ENCODE data around the gene BHMT. TPM values are rescaled to one million over a fixed set of nuclear protein-coding genes. Genes with fewer than 3 reads are reported as not detected.

Gene BHMT
- total RNA-seq, 4 donors from 2014 or later, result not detected

DNA sequence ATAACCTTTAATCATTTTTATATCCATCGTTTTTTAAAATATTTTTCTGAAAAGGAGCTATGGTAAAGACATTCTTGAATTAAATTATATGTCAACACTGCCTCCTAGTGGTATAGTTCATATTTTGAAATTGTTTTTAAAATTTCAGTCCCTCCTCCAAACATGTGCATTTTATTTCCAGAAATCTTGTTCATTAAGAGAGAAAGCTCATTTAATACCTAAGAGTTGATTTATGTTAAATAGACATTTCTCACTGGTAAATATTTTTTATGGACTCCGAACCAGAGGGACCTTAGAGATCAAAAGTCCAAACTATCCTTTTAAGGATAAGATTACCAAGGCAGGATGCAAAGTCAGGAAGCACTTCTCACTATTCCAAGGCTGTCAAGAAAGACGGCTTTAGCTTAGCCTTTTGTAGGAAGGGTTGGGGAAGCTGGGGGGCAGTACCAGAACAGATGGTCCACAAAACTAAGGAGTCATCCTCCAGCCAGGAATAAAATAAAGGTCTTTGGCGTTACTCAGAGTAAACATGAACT lies 21.6 kb downstream of the BHMT start:
- Histone ChIP-seq H3K36me3 (no peaks in the 10 kb centered on the region), H3K4me3 (peak overlapping the region in 3 of 4 donors; percentile 6 to 30 (median 7)), H3K27ac (peak overlapping the region; percentile 68 to 81 (median 78)), H3K4me1 (peaks cover 0 to 14% (median 8%) of the 10 kb centered on the region in 4 donors), H3K27me3 (no peaks in the 10 kb centered on the region), H3K9me3 (no peaks in the 10 kb centered on the region)
- in situ Hi-C loops (cut with MboI; ENCODE audit: low pct_ligation_motif_present in 1 of 4, low pct_unique_long_range_greater_than_20kb in 1 of 4, low sequenced_read_pairs in 3 of 4) (loop anchor here (5.0 to 25.0 kb wide), 4 partner anchors 96 to 334 kb away; no protein-coding TSS in a partner anchor), intact Hi-C loops (cut with DNase I; ENCODE audit: low total_unique reads) (loop anchor here (5.0 kb wide), 2 partner anchors 104 to 111 kb away; partner anchors contain the start of gene JMY)
- WGBS, 2 donors (ENCODE audit: low coverage in 1 of 2), result 4 to 7% methylated on average over 4 of the region's 4 CpGs
- TF ChIP-seq POLR2AphosphoS5 (IDR thresholded peaks at IDR 0.05), result no peak
- TF ChIP-seq, protein P1, sequence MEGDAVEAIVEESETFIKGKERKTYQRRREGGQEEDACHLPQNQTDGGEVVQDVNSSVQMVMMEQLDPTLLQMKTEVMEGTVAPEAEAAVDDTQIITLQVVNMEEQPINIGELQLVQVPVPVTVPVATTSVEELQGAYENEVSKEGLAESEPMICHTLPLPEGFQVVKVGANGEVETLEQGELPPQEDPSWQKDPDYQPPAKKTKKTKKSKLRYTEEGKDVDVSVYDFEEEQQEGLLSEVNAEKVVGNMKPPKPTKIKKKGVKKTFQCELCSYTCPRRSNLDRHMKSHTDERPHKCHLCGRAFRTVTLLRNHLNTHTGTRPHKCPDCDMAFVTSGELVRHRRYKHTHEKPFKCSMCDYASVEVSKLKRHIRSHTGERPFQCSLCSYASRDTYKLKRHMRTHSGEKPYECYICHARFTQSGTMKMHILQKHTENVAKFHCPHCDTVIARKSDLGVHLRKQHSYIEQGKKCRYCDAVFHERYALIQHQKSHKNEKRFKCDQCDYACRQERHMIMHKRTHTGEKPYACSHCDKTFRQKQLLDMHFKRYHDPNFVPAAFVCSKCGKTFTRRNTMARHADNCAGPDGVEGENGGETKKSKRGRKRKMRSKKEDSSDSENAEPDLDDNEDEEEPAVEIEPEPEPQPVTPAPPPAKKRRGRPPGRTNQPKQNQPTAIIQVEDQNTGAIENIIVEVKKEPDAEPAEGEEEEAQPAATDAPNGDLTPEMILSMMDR (IDR thresholded peaks at IDR 0.05), result peak; percentile 34 to 56 (median 45)
- no peak for DNase-seq

DNA sequence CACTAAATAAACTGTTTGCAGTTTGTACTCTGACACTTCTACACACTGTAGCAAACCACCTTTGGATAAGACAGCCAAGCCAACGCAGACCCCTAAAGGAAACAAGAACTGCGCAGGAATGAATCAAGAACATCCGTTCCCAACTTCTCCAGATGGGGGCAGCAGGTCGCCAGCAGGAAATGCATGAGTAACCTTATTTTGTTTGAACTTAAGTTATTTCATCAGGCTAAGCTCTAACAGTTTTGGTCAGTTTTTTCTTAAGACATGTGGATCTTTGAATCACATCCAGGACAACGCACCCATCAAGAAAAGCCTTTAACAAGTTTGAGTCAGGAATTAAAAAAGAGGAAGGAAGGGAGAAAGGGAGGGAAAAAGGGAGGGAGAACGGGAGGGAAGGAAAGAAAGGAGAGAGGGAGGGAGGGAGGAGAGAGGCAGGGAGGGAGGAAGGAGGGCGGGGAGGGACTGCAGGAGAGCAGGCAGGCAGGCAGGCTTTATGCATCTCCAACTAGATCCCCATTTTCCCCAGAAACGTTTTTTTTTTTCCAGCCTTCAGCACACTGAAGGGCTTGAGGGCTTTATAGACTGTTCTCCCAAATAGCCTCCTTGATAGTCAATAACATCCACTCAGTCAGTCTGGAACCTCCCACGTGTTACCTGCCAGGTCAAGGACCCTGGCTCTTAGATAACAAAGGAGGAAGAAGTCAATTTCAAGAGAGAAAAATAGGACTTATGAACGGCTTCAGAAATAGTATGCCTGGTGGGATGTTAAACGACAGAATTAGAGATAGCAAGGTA lies 22.2 kb downstream of the BHMT start:
- in situ Hi-C loops (cut with MboI; ENCODE audit: low pct_ligation_motif_present in 1 of 4, low pct_unique_long_range_greater_than_20kb in 1 of 4, low sequenced_read_pairs in 3 of 4) (loop anchor here (5.0 to 25.0 kb wide), 4 partner anchors 97 to 333 kb away; no protein-coding TSS in a partner anchor), intact Hi-C loops (cut with DNase I; ENCODE audit: low total_unique reads) (loop anchor here (5.0 kb wide), 2 partner anchors 103 to 112 kb away; partner anchors contain the start of gene JMY)
- Histone ChIP-seq H3K27me3 (no peaks in the 10 kb centered on the region), H3K4me1 (peaks cover 0 to 14% (median 8%) of the 10 kb centered on the region in 4 donors), H3K36me3 (no peaks in the 10 kb centered on the region), H3K9me3 (no peaks in the 10 kb centered on the region), H3K27ac (peak overlapping the region; percentile 68 to 81 (median 78)), H3K4me3 (peak overlapping the region in 3 of 4 donors; percentile 6 to 30 (median 7))
- TF ChIP-seq, protein P1 (IDR thresholded peaks at IDR 0.05), result peak; percentile 61 to 73 (median 65)
- TF ChIP-seq EP300 (IDR thresholded peaks at IDR 0.05; ENCODE audit: low read depth), result no peak
- peak; percentile 69 for DNase-seq
- WGBS, 2 donors (ENCODE audit: low coverage in 1 of 2), result 3 to 7% methylated on average over 11 of the region's 11 CpGs

GRCh38 chr5:79135790-79136553 lies 24.4 kb downstream of the BHMT start:
- intact Hi-C loops (cut with DNase I; ENCODE audit: low total_unique reads), result loop anchor here (5.0 kb wide), 1 partner anchor 326 kb away; no protein-coding TSS in a partner anchor
- TF ChIP-seq EP300 (IDR thresholded peaks at IDR 0.05; ENCODE audit: low read depth) (no peak), POLR2AphosphoS5 (IDR thresholded peaks at IDR 0.05) (no peak), POLR2A (IDR thresholded peaks at IDR 0.05) (no peak)
- TF ChIP-seq, protein P1 (IDR thresholded peaks at IDR 0.05), result no peak

More at GRCh38 chr5:79135790-79136553, 24.4 kb downstream of the BHMT start:
- no peaks in the 10 kb centered on the region for H3K36me3 ChIP-seq
- no peaks in the 10 kb centered on the region for H3K27me3 ChIP-seq
- H3K9me3 ChIP-seq, result no peaks in the 10 kb centered on the region
- no peak overlapping the region for H3K27ac ChIP-seq
- peaks cover 0 to 14% (median 8%) of the 10 kb centered on the region in 4 donors for H3K4me1 ChIP-seq
- no peak overlapping the region for H3K4me3 ChIP-seq
- in situ Hi-C loops (cut with MboI; ENCODE audit: low pct_ligation_motif_present in 1 of 4, low pct_unique_long_range_greater_than_20kb in 1 of 4, low sequenced_read_pairs in 3 of 4), result loop anchor here (10.0 to 25.0 kb wide), 3 partner anchors 99 to 326 kb away; no protein-coding TSS in a partner anchor
- WGBS, 2 donors (ENCODE audit: low coverage in 1 of 2), result 81 to 83% methylated on average over 2 to 5 of the region's 5 CpGs
- no peak for DNase-seq

Measured in transverse colon (tissue), 4 donors.